ENCODE data around the gene ITPK1.

- TF ChIP-seq YY1 (tag by site-specific recombination; IDR thresholded peaks at IDR 0.05) (no peak), CTCF (tag by site-specific recombination; IDR thresholded peaks at IDR 0.05) (no peak), ZNF274 (IDR thresholded peaks at IDR 0.05; ENCODE audit: low read length) (no peak), ZNF274 (tag by site-specific recombination; IDR thresholded peaks at IDR 0.05; ENCODE audit: borderline replicate concordance) (no peak)
These were observed 10.4 kb upstream of the ITPK1 start for GRCh38 chr14:93126111-93126510.
